Neutrophil (primary cell): ENCODE measurements around the gene ADAM11.

Experiments used
- H3K27ac ChIP-seq: fragments of 200-600 bp; sonication (generic); 2 replicates; pipeline ENCODE4 v1.5.1; 2016; ENCODE audit warnings: mild to moderate bottlenecking, moderate library complexity
- H3K27me3 ChIP-seq: fragments of 200-600 bp; sonication (generic); 2 replicates; pipeline ENCODE4 v1.6.0; 2016; ENCODE audit warnings: mild to moderate bottlenecking
- H3K36me3 ChIP-seq: fragments of 200-600 bp; sonication (generic); 2 replicates; pipeline ENCODE4 v1.5.1; 2017
- H3K4me1 ChIP-seq, 2 experiments: fragments of 200-600 bp in 1 of 2; sonication (generic) in 1 of 2; 1 replicate in 1 of 2; 2 replicates in 1 of 2; pipeline versions ENCODE4 v1.5.1 to v1.6.1; 2013 to 2016; ENCODE audit warnings: low read depth in 1 of 2, low read length in 1 of 2, mild to moderate bottlenecking in 1 of 2, moderate library complexity in 1 of 2; ENCODE audit not compliant: control insufficient read depth in 1 of 2, insufficient read depth in 1 of 2
- H3K4me3 ChIP-seq, 2 experiments: fragments of 200-600 bp in 1 of 2; sonication (generic) in 1 of 2; 1 replicate in 1 of 2; 2 replicates in 1 of 2; pipeline ENCODE4 v1.5.1; 2013 to 2016; ENCODE audit warnings: low read depth in 1 of 2, low read length in 1 of 2, mild to moderate bottlenecking in 1 of 2, moderate library complexity in 1 of 2
- H3K9me3 ChIP-seq: fragments of 200-600 bp; sonication (generic); 2 replicates; pipeline ENCODE4 v1.5.1; 2016
- TF ChIP-seq, protein P1 (sequence below): fragments of 200-600 bp; sonication (generic); IDR thresholded peaks from 2 replicates; pipeline ENCODE4 v1.5.1; 2016; ENCODE audit warnings: antibody characterized with exemption

Gene ADAM11

GRCh38 chr17:44787271-44787940 lies 28.6 kb downstream of the ADAM11 start:
- Histone ChIP-seq H3K36me3 (no peaks in the 10 kb centered on the region), H3K4me3 (no peak overlapping the region), H3K27me3 (peaks cover 3% of the 10 kb centered on the region), H3K27ac (no peak overlapping the region), H3K4me1 (no peaks in the 10 kb centered on the region), H3K9me3 (no peaks in the 10 kb centered on the region)
- TF ChIP-seq, protein P1, sequence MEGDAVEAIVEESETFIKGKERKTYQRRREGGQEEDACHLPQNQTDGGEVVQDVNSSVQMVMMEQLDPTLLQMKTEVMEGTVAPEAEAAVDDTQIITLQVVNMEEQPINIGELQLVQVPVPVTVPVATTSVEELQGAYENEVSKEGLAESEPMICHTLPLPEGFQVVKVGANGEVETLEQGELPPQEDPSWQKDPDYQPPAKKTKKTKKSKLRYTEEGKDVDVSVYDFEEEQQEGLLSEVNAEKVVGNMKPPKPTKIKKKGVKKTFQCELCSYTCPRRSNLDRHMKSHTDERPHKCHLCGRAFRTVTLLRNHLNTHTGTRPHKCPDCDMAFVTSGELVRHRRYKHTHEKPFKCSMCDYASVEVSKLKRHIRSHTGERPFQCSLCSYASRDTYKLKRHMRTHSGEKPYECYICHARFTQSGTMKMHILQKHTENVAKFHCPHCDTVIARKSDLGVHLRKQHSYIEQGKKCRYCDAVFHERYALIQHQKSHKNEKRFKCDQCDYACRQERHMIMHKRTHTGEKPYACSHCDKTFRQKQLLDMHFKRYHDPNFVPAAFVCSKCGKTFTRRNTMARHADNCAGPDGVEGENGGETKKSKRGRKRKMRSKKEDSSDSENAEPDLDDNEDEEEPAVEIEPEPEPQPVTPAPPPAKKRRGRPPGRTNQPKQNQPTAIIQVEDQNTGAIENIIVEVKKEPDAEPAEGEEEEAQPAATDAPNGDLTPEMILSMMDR = no peak

- Histone ChIP-seq H3K9me3 (no peaks in the 10 kb centered on the region), H3K36me3 (no peaks in the 10 kb centered on the region), H3K4me3 (no peak overlapping the region), H3K27ac (no peak overlapping the region), H3K27me3 (no peaks in the 10 kb centered on the region), H3K4me1 (no peaks in the 10 kb centered on the region)
- TF ChIP-seq, protein P1 = no peak
Measured at GRCh38 chr17:44788139-44788538, 29.4 kb downstream of the ADAM11 start.

- H3K36me3 ChIP-seq = no peaks in the 10 kb centered on the region
- no peaks in the 10 kb centered on the region for H3K27me3 ChIP-seq
- no peak overlapping the region for H3K27ac ChIP-seq
- TF ChIP-seq, protein P1 = no peak
- H3K9me3 ChIP-seq = no peaks in the 10 kb centered on the region
- H3K4me3 ChIP-seq = no peak overlapping the region
- H3K4me1 ChIP-seq = peaks cover 6 to 12% of the 10 kb centered on the region in 2 experiments
Measured at GRCh38 chr17:44792276-44792675, 33.5 kb downstream of the ADAM11 start.

- Histone ChIP-seq H3K36me3 (no peaks in the 10 kb centered on the region), H3K4me1 (peaks cover 6 to 12% of the 10 kb centered on the region in 2 experiments), H3K4me3 (no peak overlapping the region), H3K9me3 (no peaks in the 10 kb centered on the region), H3K27me3 (peaks cover 4% of the 10 kb centered on the region), H3K27ac (peak overlapping the region; percentile 50)
- TF ChIP-seq, protein P1 = no peak
Measured at GRCh38 chr17:44793885-44794842, 35.4 kb downstream of the ADAM11 start.

DNA sequence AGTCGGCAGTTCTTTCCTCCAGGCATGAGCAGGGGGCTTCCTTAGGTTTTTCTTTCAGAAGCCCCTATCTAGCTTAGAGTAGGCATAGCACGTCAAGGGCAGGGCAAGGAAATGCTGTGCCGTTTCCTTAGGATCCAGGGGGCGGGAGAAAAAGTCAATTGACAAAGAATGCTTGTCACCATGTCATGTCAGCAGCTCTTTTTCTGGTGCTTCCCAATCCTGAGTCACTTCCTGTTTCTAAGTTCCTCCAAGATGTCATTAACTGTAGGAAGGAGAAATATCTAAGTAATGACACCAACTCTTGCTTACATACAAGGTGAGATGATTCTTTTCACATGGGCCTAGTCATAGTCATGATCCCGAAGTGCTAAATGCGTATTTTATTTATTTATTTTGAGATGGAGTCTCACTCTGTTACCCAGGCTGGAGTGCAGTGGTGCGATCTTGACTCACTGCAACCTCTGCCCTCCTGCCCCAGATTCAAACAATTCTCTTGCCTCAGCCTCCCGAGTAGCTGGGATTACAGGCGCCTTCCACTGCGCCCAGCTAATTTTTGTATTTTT lies 36.1 kb downstream of the ADAM11 start:
- peaks cover 4% of the 10 kb centered on the region for H3K27me3 ChIP-seq
- H3K4me3 ChIP-seq = no peak overlapping the region
- H3K36me3 ChIP-seq = no peaks in the 10 kb centered on the region
- TF ChIP-seq, protein P1 = no peak
- peaks cover 6 to 12% of the 10 kb centered on the region in 2 experiments for H3K4me1 ChIP-seq
- no peaks in the 10 kb centered on the region for H3K9me3 ChIP-seq
- H3K27ac ChIP-seq = peak overlapping the region; percentile 50
